CD14-positive monocyte (primary cell): ENCODE measurements around the gene ARHGEF10L. TPM values are rescaled to one million over a fixed set of nuclear protein-coding genes. Genes with fewer than 3 reads are reported as not detected.

Source experiments
- DNase-seq, 3 donors: peaks; one replicate each; pipeline ENCODE4 v3.0.0-alpha.2; 2011 to 2022
- H2AFZ ChIP-seq: 2 replicates; pipeline ENCODE4 v1.6.0; 2012; ENCODE audit warnings: mild to moderate bottlenecking, low read depth, low read length, inconsistent platforms; ENCODE audit not compliant: insufficient read depth, poor library complexity, severe bottlenecking
- H3K27ac ChIP-seq, 2 donors: 1 replicate in 1 of 2; 2 replicates in 1 of 2; pipeline ENCODE4 v1.5.1; 2012 to 2013; ENCODE audit warnings: low read length in 2 of 2, control low read depth in 1 of 2, inconsistent platforms in 1 of 2, low read depth in 1 of 2, mild to moderate bottlenecking in 1 of 2
- H3K27me3 ChIP-seq, 2 donors: one replicate each; pipeline versions ENCODE4 v1.6.0 to v1.6.1; 2011 to 2013; ENCODE audit warnings: low read length in 2 of 2; ENCODE audit not compliant: control insufficient read depth in 2 of 2, insufficient read depth in 2 of 2
- H3K36me3 ChIP-seq, 2 donors: replicated peaks in 1 of 2; 1 replicate in 1 of 2; 2 replicates in 1 of 2; pipeline versions ENCODE4 v1.5.1 to v1.6.1; 2012 to 2013; ENCODE audit warnings: low read length in 2 of 2, control low read depth in 1 of 2, inconsistent platforms in 1 of 2, mild to moderate bottlenecking in 1 of 2; ENCODE audit not compliant: insufficient read depth in 2 of 2, control insufficient read depth in 1 of 2
- H3K4me1 ChIP-seq, 2 donors: 1 replicate in 1 of 2; 2 replicates in 1 of 2; pipeline versions ENCODE4 v1.5.1 to v1.6.1; 2012 to 2013; ENCODE audit warnings: low read length in 2 of 2, control low read depth in 1 of 2, inconsistent platforms in 1 of 2, mild to moderate bottlenecking in 1 of 2, moderate library complexity in 1 of 2; ENCODE audit not compliant: insufficient read depth in 2 of 2, control insufficient read depth in 1 of 2
- H3K4me2 ChIP-seq: replicated peaks from 2 replicates; pipeline ENCODE3; 2012; ENCODE audit warnings: low read length, moderate library complexity, mild to moderate bottlenecking; ENCODE audit not compliant: poor library complexity, severe bottlenecking; ENCODE audit errors: extremely low read depth
- H3K4me3 ChIP-seq, 3 experiments: fragments of 200-600 bp in 1 of 3; sonication (generic) in 1 of 3; replicated peaks in 1 of 3; 1 replicate in 2 of 3; 2 replicates in 1 of 3; pipeline ENCODE4 v1.5.1; 2011 to 2013; ENCODE audit warnings: low read length in 3 of 3, mild to moderate bottlenecking in 3 of 3, control low read depth in 2 of 3, low read depth in 2 of 3, inconsistent platforms in 1 of 3, moderate library complexity in 1 of 3
- H3K79me2 ChIP-seq: 2 replicates; pipeline ENCODE4 v1.6.0; 2012; ENCODE audit warnings: mild to moderate bottlenecking, control low read depth, inconsistent platforms, low read length, moderate library complexity; ENCODE audit not compliant: insufficient read depth
- H3K9ac ChIP-seq: 2 replicates; pipeline ENCODE4 v1.6.0; 2017; ENCODE audit warnings: low read length, mild to moderate bottlenecking; ENCODE audit not compliant: insufficient read depth, poor library complexity, severe bottlenecking
- H3K9me3 ChIP-seq, 2 donors: replicated peaks in 1 of 2; 1 replicate in 1 of 2; 2 replicates in 1 of 2; pipeline versions ENCODE4 v1.5.1 to v1.6.1; 2012 to 2013; ENCODE audit warnings: low read length in 2 of 2, control low read depth in 1 of 2; ENCODE audit not compliant: control insufficient read depth in 1 of 2, insufficient read depth in 1 of 2
- H4K20me1 ChIP-seq: 2 replicates; pipeline ENCODE4 v1.6.0; 2012; ENCODE audit warnings: mild to moderate bottlenecking, low read length, control low read depth, moderate library complexity; ENCODE audit not compliant: insufficient read depth
- H3K27ac Mint-ChIP-seq, 7 donors: one replicate each; pipeline ENCODE4 v1.8.0; 2020; ENCODE audit warnings: mild to moderate bottlenecking in 7 of 7, mixed read lengths in 7 of 7, moderate library complexity in 6 of 7, inconsistent platforms in 2 of 7
- H3K27me3 Mint-ChIP-seq, 3 donors: one replicate each; pipeline ENCODE4 v1.8.0; 2021 to 2022; ENCODE audit warnings: low read depth in 3 of 3, mild to moderate bottlenecking in 3 of 3, mixed read lengths in 3 of 3, moderate library complexity in 3 of 3, inconsistent platforms in 1 of 3
- H3K36me3 Mint-ChIP-seq, 2 donors: one replicate each; pipeline ENCODE4 v1.8.0; 2020; ENCODE audit warnings: mixed read lengths in 2 of 2, inconsistent platforms in 1 of 2, mild to moderate bottlenecking in 1 of 2
- H3K4me1 Mint-ChIP-seq: one replicate; pipeline ENCODE4 v1.8.0; 2020; ENCODE audit warnings: mild to moderate bottlenecking, mixed read lengths
- H3K4me3 Mint-ChIP-seq, 2 donors: one replicate each; pipeline ENCODE4 v1.8.0; 2020; ENCODE audit warnings: mild to moderate bottlenecking in 2 of 2, mixed read lengths in 2 of 2, moderate library complexity in 1 of 2
- H3K9me3 Mint-ChIP-seq, 7 donors: one replicate each; pipeline ENCODE4 v1.8.0; 2020 to 2022; ENCODE audit warnings: mixed read lengths in 7 of 7, mild to moderate bottlenecking in 6 of 7, moderate library complexity in 6 of 7, inconsistent platforms in 2 of 7
- CTCF ChIP-seq: fragments of 200-600 bp; IDR thresholded peaks from one replicate; pipeline ENCODE4 v1.8.0; 2022; ENCODE audit warnings: antibody characterized with exemption, mild to moderate bottlenecking
- WGBS: methylation state at CpG from one replicate; pipeline ENCODE4 v1.1.5; 2013; ENCODE audit warnings: missing lambda C conversion rate; ENCODE audit not compliant: insufficient coverage; 5-methylcytosine and 5-hydroxymethylcytosine counted together
- intact Hi-C, 2 donors: fragments of 100-400 bp; cut with micrococcal nuclease; formaldehyde crosslinking; loops; one replicate each; pipeline versions ENCODE4 v1.15.0 to v1.15.1; 2023
- polyA plus RNA-seq, 3 donors: library from polyadenylated mRNA; depleted of rRNA in 1 of 3; unstranded in 2 of 3; stranded (reverse) in 1 of 3; fragments of 300-500 nt in 2 of 3; fragments of >200 nt in 1 of 3; fragmentation: Illumina TruSeq in 2 of 3; gene quantifications; 1 replicate in 2 of 3; 2 replicates in 1 of 3; pipeline ENCODE4 v1.2.3, GENCODE V29; 2012 to 2021

ARHGEF10L gene
- polyA plus RNA-seq, 3 donors, result 20.7 to 95.7 (median 23.7) TPM

DNA sequence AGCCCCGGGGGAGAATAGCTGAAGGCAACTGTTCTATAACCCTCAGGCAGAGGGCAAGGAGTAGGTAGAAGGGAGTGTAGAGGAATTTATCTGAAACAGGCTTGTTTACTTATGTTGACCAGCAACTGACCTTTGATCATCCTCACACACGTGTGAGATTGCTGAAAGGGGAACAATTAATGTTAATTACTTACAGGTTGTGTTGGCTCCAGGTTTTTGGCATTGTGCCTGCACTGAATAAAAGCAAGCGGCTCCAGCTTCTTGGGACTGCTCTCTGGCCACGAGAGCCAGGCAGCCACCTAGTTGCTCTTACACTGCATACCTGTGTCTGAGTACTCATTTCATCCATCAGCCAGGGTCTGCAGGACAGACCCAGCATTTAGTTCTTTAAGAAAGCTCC is 41.3 kb upstream of the ARHGEF10L start:
- peaks cover 5% of the 10 kb centered on the region for H3K4me1 Mint-ChIP-seq
- no peak overlapping the region for H2AFZ ChIP-seq

DNA sequence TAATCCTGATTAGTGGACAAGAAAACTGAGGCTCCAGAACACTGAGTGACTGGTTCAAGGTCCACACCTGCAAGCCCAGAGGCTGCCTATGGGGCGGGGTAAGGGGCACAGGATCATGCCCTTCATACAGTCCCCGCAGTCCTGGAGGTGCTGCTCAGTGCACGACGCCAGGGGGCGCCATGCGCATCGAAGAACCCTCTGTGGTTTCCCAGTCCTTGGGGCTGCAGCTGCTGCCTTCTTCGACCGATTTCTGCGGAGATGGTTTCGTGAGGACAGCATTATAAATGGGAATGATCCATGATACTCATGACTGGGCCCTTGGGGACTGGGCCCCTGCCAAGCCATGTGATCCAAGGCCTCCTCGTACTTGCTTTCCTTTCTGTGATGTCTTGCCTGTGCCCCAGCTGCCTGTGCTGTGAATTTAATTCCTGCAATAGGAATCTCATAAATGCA is 37.1 kb upstream of the ARHGEF10L start:
- peaks cover 0 to 3% of the 10 kb centered on the region in 2 donors for H3K27me3 ChIP-seq
- Mint-ChIP-seq H3K36me3 (no peaks in the 10 kb centered on the region), H3K27ac (no peak overlapping the region), H3K4me1 (peaks cover 5% of the 10 kb centered on the region), H3K9me3 (peaks cover 0 to 4% (median 0%) of the 10 kb centered on the region in 7 donors), H3K4me3 (no peak overlapping the region), H3K27me3 (peaks cover 10 to 26% (median 10%) of the 10 kb centered on the region in 3 donors)
- no peak overlapping the region for H2AFZ ChIP-seq
- no peak overlapping the region for H3K9ac ChIP-seq
- H3K36me3 ChIP-seq, result no peaks in the 10 kb centered on the region
- no peak overlapping the region for H3K4me3 ChIP-seq
- no peaks in the 10 kb centered on the region for H3K4me1 ChIP-seq
- no peak overlapping the region for H3K27ac ChIP-seq
- intact Hi-C loops, result loop anchor here (1.0 to 5.0 kb wide), 2 partner anchors 104 to 105 kb away; no protein-coding TSS in a partner anchor
- peak overlapping the region; percentile 12 for H3K4me2 ChIP-seq
- no peaks in the 10 kb centered on the region for H3K9me3 ChIP-seq
- TF ChIP-seq CTCF, result peak; percentile 98
- WGBS, result 2% methylated on average over 10 of the region's 12 CpGs
- H4K20me1 ChIP-seq, result no peaks in the 10 kb centered on the region
- peak; percentile 70 to 76 (median 72) for DNase-seq
- no peaks in the 10 kb centered on the region for H3K79me2 ChIP-seq

More for the DNA sequence above, 41.3 kb upstream of the ARHGEF10L start:
- H3K36me3 ChIP-seq, result no peaks in the 10 kb centered on the region
- H3K4me3 ChIP-seq, result no peak overlapping the region
- H3K27ac Mint-ChIP-seq, result no peak overlapping the region
- H3K9ac ChIP-seq, result no peak overlapping the region
- no peak overlapping the region for H3K4me2 ChIP-seq
- intact Hi-C loops, result loop anchor here in 1 of 2 donors (5.0 to 10.0 kb wide), 2 partner anchors 327 to 734 kb away; no protein-coding TSS in a partner anchor
- no peak overlapping the region for H3K27ac ChIP-seq
- no peaks in the 10 kb centered on the region for H3K36me3 Mint-ChIP-seq
- H3K9me3 ChIP-seq, result no peaks in the 10 kb centered on the region
- no peaks in the 10 kb centered on the region for H4K20me1 ChIP-seq
- no peak for DNase-seq
- no peaks in the 10 kb centered on the region for H3K79me2 ChIP-seq
- TF ChIP-seq CTCF, result no peak
- H3K27me3 Mint-ChIP-seq, result peaks cover 10 to 18% (median 17%) of the 10 kb centered on the region in 3 donors
- 77% methylated on average over 3 of the region's 4 CpGs for WGBS
- H3K9me3 Mint-ChIP-seq, result peaks cover 0 to 4% (median 0%) of the 10 kb centered on the region in 7 donors
- no peaks in the 10 kb centered on the region for H3K4me1 ChIP-seq
- peaks cover 0 to 3% of the 10 kb centered on the region in 2 donors for H3K27me3 ChIP-seq
- peak overlapping the region in 1 of 2 donors; percentile 46 for H3K4me3 Mint-ChIP-seq
